HG03432 (cell line): ENCODE measurements around the gene BCAT1.
"Not testable (repeated sequence)": the region's sequence is repeated elsewhere in the genome, so short reads cannot be mapped to it uniquely, and the experiment has no call there.

Experiments used
- ATAC-seq: cut with Tn5 transposase; IDR thresholded peaks from one replicate; pipeline ENCODE4 v1.9.1; 2021; ENCODE audit warnings: mild to moderate bottlenecking, moderate library complexity; ENCODE audit not compliant: unreplicated experiment

BCAT1 gene

GRCh38 chr12:24928533-24929306 is 20.2 kb downstream of the BCAT1 start:
- ATAC-seq: not testable (repeated sequence)

GRCh38 chr12:24928131-24928530 is 20.8 kb downstream of the BCAT1 start:
- no peak for ATAC-seq

- ATAC-seq: not testable (repeated sequence)
These were observed 22.8 kb downstream of the BCAT1 start for GRCh38 chr12:24926080-24926479.

GRCh38 chr12:24922090-24922489 is 26.8 kb downstream of the BCAT1 start:
- peak; percentile 72 for ATAC-seq

- no peak for ATAC-seq
These were observed 27.5 kb downstream of the BCAT1 start for GRCh38 chr12:24921251-24922038.

- no peak for ATAC-seq
These were observed 28.8 kb downstream of the BCAT1 start for GRCh38 chr12:24920141-24920540.

- no peak for ATAC-seq
These were observed 29.4 kb downstream of the BCAT1 start for GRCh38 chr12:24919346-24920001.

- no peak for ATAC-seq
These were observed 30.3 kb downstream of the BCAT1 start for GRCh38 chr12:24918596-24918995.

- ATAC-seq: no peak
These were observed 33.4 kb downstream of the BCAT1 start for GRCh38 chr12:24915501-24915900.

GRCh38 chr12:24913953-24914352 is 34.9 kb downstream of the BCAT1 start:
- ATAC-seq: no peak

- no peak for ATAC-seq
These were observed 35.8 kb downstream of the BCAT1 start for GRCh38 chr12:24913130-24913529.

GRCh38 chr12:24911271-24911791 is 37.6 kb downstream of the BCAT1 start:
- no peak for ATAC-seq

GRCh38 chr12:24910192-24910591 is 38.7 kb downstream of the BCAT1 start:
- ATAC-seq: not testable (repeated sequence)

- no peak for ATAC-seq
These were observed 39.2 kb downstream of the BCAT1 start for GRCh38 chr12:24909667-24910066.

GRCh38 chr12:24907464-24907863 is 41.4 kb downstream of the BCAT1 start:
- ATAC-seq: no peak

GRCh38 chr12:24906141-24906540 is 42.8 kb downstream of the BCAT1 start:
- ATAC-seq: no peak

GRCh38 chr12:24905431-24905830 is 43.5 kb downstream of the BCAT1 start:
- no peak for ATAC-seq

GRCh38 chr12:24904871-24905270 is 44.0 kb downstream of the BCAT1 start:
- no peak for ATAC-seq

- ATAC-seq: no peak
These were observed 45.4 kb downstream of the BCAT1 start for GRCh38 chr12:24903329-24904088.

- ATAC-seq: peak; percentile 58
These were observed 46.2 kb downstream of the BCAT1 start for GRCh38 chr12:24902511-24903328.
